AG04449 (cell line): ENCODE data around the gene B3GALNT2.
"Not testable (repeated sequence)": the region's sequence is repeated elsewhere in the genome, so short reads cannot be mapped to it uniquely, and the experiment has no call there.

Source experiments
- CTCF ChIA-PET: fragments of 350-600 bp; formaldehyde crosslinking; extraction: SDS; loops from one replicate; lab custom pipeline; 2021; ENCODE audit warnings: antibody characterized with exemption; lab: Yijun Ruan, JAX
- POLR2A ChIA-PET: fragments of 400-600, 350-600 bp; formaldehyde crosslinking; extraction: SDS; loops from one replicate; lab custom pipeline; 2020; ENCODE audit warnings: antibody characterized with exemption, inconsistent platforms; lab: Yijun Ruan, JAX
- DNase-seq: peaks from one replicate; pipeline ENCODE4 v3.0.0-alpha.2; 2010; ENCODE audit warnings: low read depth, low spot score
- H3K4me3 ChIP-seq: 2 replicates; pipeline ENCODE4 v1.5.1; 2011; ENCODE audit warnings: low read depth, mild to moderate bottlenecking, control low read depth, low read length
- TF ChIP-seq, protein P1 (sequence below): IDR thresholded peaks from one replicate; pipeline ENCODE4 v1.5.1; 2011; ENCODE audit warnings: mild to moderate bottlenecking, moderate library complexity, low read length, control low read depth, inconsistent platforms; ENCODE audit not compliant: insufficient read depth; ENCODE audit errors: missing control alignments

The B3GALNT2 gene

DNA sequence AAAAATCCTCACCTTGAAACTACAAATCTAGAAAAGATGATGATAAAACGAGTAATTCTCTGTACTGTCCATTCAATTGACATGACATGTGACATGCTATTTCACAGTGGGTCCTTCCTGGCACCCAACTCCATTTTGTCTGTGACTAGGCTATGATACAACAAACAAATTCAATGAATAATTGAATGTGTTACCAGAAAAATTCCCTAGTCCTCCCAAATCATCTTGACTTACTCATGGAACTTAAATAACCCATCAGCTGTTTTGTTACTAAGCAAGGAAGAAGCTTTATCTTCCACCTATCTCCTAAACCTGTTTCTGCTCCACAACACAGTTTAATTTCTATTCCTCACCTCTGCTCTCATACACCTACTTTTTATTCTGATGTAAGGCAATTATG is 30.4 kb downstream of the B3GALNT2 start:
- TF ChIP-seq, protein P1, sequence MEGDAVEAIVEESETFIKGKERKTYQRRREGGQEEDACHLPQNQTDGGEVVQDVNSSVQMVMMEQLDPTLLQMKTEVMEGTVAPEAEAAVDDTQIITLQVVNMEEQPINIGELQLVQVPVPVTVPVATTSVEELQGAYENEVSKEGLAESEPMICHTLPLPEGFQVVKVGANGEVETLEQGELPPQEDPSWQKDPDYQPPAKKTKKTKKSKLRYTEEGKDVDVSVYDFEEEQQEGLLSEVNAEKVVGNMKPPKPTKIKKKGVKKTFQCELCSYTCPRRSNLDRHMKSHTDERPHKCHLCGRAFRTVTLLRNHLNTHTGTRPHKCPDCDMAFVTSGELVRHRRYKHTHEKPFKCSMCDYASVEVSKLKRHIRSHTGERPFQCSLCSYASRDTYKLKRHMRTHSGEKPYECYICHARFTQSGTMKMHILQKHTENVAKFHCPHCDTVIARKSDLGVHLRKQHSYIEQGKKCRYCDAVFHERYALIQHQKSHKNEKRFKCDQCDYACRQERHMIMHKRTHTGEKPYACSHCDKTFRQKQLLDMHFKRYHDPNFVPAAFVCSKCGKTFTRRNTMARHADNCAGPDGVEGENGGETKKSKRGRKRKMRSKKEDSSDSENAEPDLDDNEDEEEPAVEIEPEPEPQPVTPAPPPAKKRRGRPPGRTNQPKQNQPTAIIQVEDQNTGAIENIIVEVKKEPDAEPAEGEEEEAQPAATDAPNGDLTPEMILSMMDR = no peak
- DNase-seq = no peak
- POLR2A ChIA-PET = no interaction called here
- H3K4me3 ChIP-seq = no peak overlapping the region
- CTCF ChIA-PET = no interaction called here

DNA sequence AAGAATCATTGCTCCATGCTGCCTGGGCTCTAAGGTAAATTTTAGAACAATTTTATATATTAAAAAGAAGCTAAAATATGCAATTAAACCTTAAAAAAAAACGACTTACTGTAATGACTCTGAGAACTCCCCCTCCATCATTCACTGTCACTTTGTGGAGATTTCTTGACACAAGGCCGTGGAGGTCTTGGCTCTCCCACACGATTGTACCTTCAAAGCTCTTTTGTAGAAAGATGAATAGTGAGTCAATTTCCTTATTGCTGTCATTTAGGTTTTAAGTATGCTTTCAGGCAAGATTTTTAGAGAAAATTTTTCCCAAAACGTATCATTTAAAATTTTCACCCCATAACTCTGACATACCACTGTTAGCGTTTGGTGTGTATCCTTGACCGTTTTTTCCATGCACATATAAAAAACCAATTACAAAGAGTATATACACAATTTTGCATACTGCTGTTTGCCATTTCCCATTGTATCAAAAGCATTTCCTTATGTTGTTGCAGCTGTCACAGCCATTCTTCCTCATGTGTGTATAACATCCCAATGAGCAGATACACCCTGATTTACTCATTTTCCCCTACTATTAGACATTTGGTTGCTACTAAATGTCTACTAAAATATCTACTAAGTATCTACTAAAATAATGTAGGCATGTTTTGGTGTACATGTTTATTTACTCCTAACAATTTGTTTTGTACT is 33.4 kb downstream of the B3GALNT2 start:
- ChIA-PET POLR2A (interaction anchor here (0.6 kb wide), 1 partner anchor 35 kb away, joined by 3 read pairs; no protein-coding TSS in a partner anchor), CTCF (no interaction called here)
- H3K4me3 ChIP-seq = no peak overlapping the region
- DNase-seq = no peak
- TF ChIP-seq, protein P1 = no peak

DNA sequence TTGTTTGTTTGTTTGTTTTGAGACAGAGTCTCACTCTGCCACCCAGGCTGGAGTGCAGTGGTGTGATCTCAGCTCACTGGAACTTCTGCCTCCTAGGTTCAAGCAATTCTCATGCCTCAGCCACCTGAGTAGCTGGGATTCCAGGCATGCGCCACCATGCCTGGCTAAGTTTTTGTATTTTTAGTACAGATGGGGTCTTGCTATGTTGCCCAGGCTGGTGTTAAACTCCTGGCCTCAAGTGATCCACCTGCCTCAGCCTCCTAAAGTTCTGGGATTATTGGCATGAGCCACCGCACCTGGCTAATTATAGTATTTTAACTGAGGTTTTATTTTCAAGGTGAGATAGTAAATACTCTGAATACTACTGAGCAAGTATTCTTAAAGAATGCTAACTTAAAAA is 34.4 kb downstream of the B3GALNT2 start:
- ChIA-PET POLR2A (interaction anchor here (0.6 kb wide), 1 partner anchor 62 kb away, joined by 3 read pairs; no protein-coding TSS in a partner anchor), CTCF (interaction anchor here (1.4 kb wide), 1 partner anchor 54 kb away, joined by 4 read pairs; no protein-coding TSS in a partner anchor)
- not testable (repeated sequence) for H3K4me3 ChIP-seq, DNase-seq

DNA sequence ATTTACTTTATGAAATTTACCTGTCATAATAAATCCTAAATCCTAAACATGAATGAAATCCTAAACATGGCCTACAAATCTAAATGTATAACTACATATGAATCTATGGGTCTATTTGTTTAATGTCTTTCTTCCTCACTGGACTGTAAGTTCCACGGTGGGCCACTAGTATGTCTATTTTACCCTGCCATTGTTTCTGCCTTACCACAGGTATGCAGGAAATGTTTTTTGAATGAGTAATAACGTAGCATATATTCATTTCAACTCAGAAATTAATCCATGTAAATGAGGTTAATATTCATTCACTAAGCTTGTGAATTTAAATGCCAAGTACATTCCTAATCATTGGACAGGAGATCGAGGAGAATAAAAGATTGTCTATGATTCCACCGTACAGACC is 35.3 kb downstream of the B3GALNT2 start:
- ChIA-PET CTCF (interaction anchor here (1.4 kb wide), 1 partner anchor 53 kb away, joined by 4 read pairs; no protein-coding TSS in a partner anchor), POLR2A (no interaction called here)
- TF ChIP-seq, protein P1 = peak; percentile 1
- no peak for DNase-seq
- H3K4me3 ChIP-seq = no peak overlapping the region

DNA sequence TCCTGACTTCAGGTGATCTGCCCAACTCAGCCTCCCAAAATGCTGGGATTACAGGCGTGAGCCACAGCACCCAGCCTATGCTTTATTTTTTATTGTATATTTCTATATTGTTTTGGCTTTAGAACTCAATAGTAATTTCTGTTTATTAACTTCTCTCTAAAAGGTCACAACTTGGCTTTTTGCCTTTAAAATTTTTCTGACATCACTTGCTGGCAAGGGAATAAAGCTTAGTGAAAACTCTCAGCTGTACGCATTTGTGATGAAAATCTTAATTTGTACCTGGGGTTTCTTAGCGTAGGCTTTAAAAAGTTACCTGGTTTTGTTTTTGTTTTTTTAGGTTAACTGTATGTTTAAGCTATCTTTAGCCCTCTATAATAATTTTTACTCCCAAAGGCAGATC is 36.2 kb downstream of the B3GALNT2 start:
- TF ChIP-seq, protein P1 = no peak
- CTCF ChIA-PET = interaction anchor here (0.6 to 1.0 kb wide), 4 partner anchors 15 to 316 kb away, joined by 3 read pairs; no protein-coding TSS in a partner anchor
- POLR2A ChIA-PET = no interaction called here
- no peak overlapping the region for H3K4me3 ChIP-seq
- no peak for DNase-seq

DNA sequence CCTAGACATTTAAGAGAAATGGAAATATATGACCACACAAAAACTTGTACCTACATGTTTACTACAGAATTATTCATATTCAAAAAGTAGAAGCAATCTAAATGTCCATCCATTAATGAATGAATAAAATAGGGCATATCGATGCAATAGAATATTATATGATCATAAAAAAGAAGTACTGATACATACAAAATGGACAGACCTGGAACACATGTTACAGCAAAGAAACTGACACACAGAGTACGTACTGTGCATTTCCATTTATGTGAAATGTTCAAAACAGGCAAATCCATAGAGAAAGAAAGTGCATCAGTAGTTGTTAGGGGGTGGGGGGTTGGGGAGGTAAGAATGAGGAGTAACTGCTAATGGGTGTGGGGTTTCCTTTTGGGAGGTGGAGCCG is 39.2 kb downstream of the B3GALNT2 start:
- ChIA-PET POLR2A (no interaction called here), CTCF (no interaction called here)
- DNase-seq = no peak
- H3K4me3 ChIP-seq = no peak overlapping the region
- TF ChIP-seq, protein P1 = no peak

DNA sequence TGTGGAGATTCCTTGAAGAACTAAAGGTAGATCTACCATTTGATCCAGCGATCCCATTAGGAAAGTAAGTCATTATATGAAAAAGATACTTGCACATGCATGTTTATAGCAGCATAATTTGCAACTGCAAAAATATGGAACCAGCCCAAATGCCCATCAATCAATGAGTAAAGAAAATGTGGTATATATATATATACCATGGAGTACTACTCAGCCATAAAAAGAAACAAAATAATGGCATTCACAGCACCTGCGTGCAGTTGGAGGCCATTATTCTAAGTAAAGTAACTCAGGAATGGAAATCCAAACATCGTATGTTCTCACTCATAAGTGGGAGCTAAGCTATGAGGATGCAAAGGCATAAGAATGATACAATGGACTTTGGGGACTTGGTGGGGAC is 41.4 kb downstream of the B3GALNT2 start:
- DNase-seq, POLR2A ChIA-PET, CTCF ChIA-PET, H3K4me3 ChIP-seq: not testable (repeated sequence)
